K562 (cell line): Measurements from ENCODE around the gene TWSG1.

Experiments
- ATF2 ChIP-seq: sonication (generic); formaldehyde crosslinking; IDR thresholded peaks from 2 replicates; pipeline ENCODE4 v1.8.1; 2022; ENCODE audit warnings: missing genetic modification reagents
- CHCHD3 ChIP-seq: fragments of 250-450 bp; sonication (Bioruptor Pico); IDR thresholded peaks from 2 replicates; pipeline ENCODE4 v2.1.2; 2022; ENCODE audit warnings: mild to moderate bottlenecking
- CHD2 ChIP-seq: IDR thresholded peaks from 2 replicates; pipeline ENCODE4 v1.6.1; 2011; ENCODE audit warnings: low read depth, low read length
- DNMT1 ChIP-seq: fragments of 450-650 bp; IDR thresholded peaks from 2 replicates; pipeline ENCODE4 v1.6.1; 2016; ENCODE audit warnings: antibody characterized with exemption, mild to moderate bottlenecking
- GTF2A2 ChIP-seq: IDR thresholded peaks from 2 replicates; pipeline ENCODE4 v1.6.1; 2016; ENCODE audit warnings: mild to moderate bottlenecking, missing genetic modification characterization, missing compliant biosample characterization
- HCFC1 ChIP-seq: IDR thresholded peaks from 2 replicates; pipeline ENCODE4 v1.6.1; 2012; ENCODE audit warnings: low read depth, low read length, improper control_type of control experiment
- LEF1 ChIP-seq: fragments of 450-650 bp; IDR thresholded peaks from 2 replicates; pipeline ENCODE4 v1.6.1; 2016; ENCODE audit warnings: mild to moderate bottlenecking
- MEIS2 ChIP-seq: fragments of 450-650 bp; IDR thresholded peaks from 2 replicates; pipeline ENCODE4 v1.6.1; 2014; ENCODE audit warnings: mild to moderate bottlenecking; ENCODE audit not compliant: partially characterized antibody
- POLR2A ChIP-seq: fragments of 450-650 bp; conservative IDR thresholded peaks from 2 replicates; pipeline ENCODE4 v1.6.1; 2016
- SIN3A ChIP-seq, 2 experiments: fragments of 150-350 bp in 1 of 2; IDR thresholded peaks; 2 replicates each; pipeline ENCODE4 v1.6.1; 2011 to 2016; ENCODE audit warnings: borderline replicate concordance in 2 of 2, low read depth in 2 of 2, low read length in 2 of 2, mild to moderate bottlenecking in 2 of 2, moderate library complexity in 2 of 2; ENCODE audit not compliant: control insufficient read depth in 1 of 2
- SMARCA4 ChIP-seq: fragments of 450-650 bp; IDR thresholded peaks from 2 replicates; pipeline ENCODE4 v1.6.1; 2016
- SRSF9 ChIP-seq: fragments of 200-400 bp; formaldehyde crosslinking; IDR thresholded peaks from 2 replicates; pipeline ENCODE4 v1.6.1; 2017; ENCODE audit warnings: low read depth, low read length, borderline replicate concordance
- TRIM24 ChIP-seq, 2 experiments: fragments of 450-650 bp; IDR thresholded peaks; 2 replicates each; pipeline ENCODE4 v1.6.1; 2016

GRCh38 chr18:9433671-9434121, 99.1 kb downstream of the TWSG1 start:
- TF ChIP-seq POLR2A (no peak), TRIM24 (IDR thresholded peaks at IDR 0.05) (no peak), SRSF9 (no peak), DNMT1 (no peak), GTF2A2 (tag) (no peak), HCFC1 (no peak), ATF2 (CRISPR knock-in tag) (no peak), SMARCA4 (no peak), MEIS2 (no peak), CHCHD3 (no peak), SIN3A (IDR thresholded peaks at IDR 0.05; ENCODE audit: borderline replicate concordance in 2 of 2, control insufficient read depth in 1 of 2, low read depth in 2 of 2, low read length in 2 of 2) (no peak), CHD2 (no peak), LEF1 (no peak)
